Activated T-cell treated with anti-CD3 and anti-CD28 coated beads, Interleukin-2, amount 50 U/mL, for 24 hours (primary cell): Measurements from ENCODE around the gene SHANK3.

Experiments
- DNase-seq: peaks from one replicate; pipeline ENCODE4 v3.0.0-alpha.2; 2020
- H3K27ac Mint-ChIP-seq: 2 replicates; pipeline ENCODE4 v1.8.0; 2020; ENCODE audit warnings: mild to moderate bottlenecking, mixed read lengths
- H3K27me3 Mint-ChIP-seq: 2 replicates; pipeline ENCODE4 v1.8.0; 2020; ENCODE audit warnings: mixed read lengths
- H3K36me3 Mint-ChIP-seq: 2 replicates; pipeline ENCODE4 v1.8.0; 2020; ENCODE audit warnings: low read depth, mixed read lengths
- H3K4me1 Mint-ChIP-seq: 2 replicates; pipeline ENCODE4 v1.8.0; 2020; ENCODE audit warnings: low read depth, mixed read lengths
- H3K4me3 Mint-ChIP-seq: 2 replicates; pipeline ENCODE4 v1.8.0; 2020; ENCODE audit warnings: mild to moderate bottlenecking, moderate library complexity, mixed read lengths
- H3K9me3 Mint-ChIP-seq: 2 replicates; pipeline ENCODE4 v1.8.0; 2020; ENCODE audit warnings: mixed read lengths

The SHANK3 gene

GRCh38 chr22:50697667-50698506 lies 25.3 kb downstream of the SHANK3 start:
- peaks cover 11% of the 10 kb centered on the region for H3K4me1 Mint-ChIP-seq
- H3K36me3 Mint-ChIP-seq, result no peaks in the 10 kb centered on the region
- no peak for DNase-seq
- no peaks in the 10 kb centered on the region for H3K9me3 Mint-ChIP-seq
- no peaks in the 10 kb centered on the region for H3K27me3 Mint-ChIP-seq
- no peak overlapping the region for H3K4me3 Mint-ChIP-seq
- no peak overlapping the region for H3K27ac Mint-ChIP-seq

- DNase-seq, result no peak
- H3K4me1 Mint-ChIP-seq, result peaks cover 13% of the 10 kb centered on the region
- H3K27ac Mint-ChIP-seq, result no peak overlapping the region
Observed at GRCh38 chr22:50698546-50698945, 25.9 kb downstream of the SHANK3 start.

GRCh38 chr22:50699001-50699755 lies 26.6 kb downstream of the SHANK3 start:
- no peaks in the 10 kb centered on the region for H3K36me3 Mint-ChIP-seq
- no peak overlapping the region for H3K27ac Mint-ChIP-seq
- no peaks in the 10 kb centered on the region for H3K9me3 Mint-ChIP-seq
- DNase-seq, result no peak
- H3K4me3 Mint-ChIP-seq, result no peak overlapping the region
- no peaks in the 10 kb centered on the region for H3K27me3 Mint-ChIP-seq
- peaks cover 13% of the 10 kb centered on the region for H3K4me1 Mint-ChIP-seq

More at GRCh38 chr22:50698546-50698945, 25.9 kb downstream of the SHANK3 start:
- Mint-ChIP-seq H3K4me3 (no peak overlapping the region), H3K27me3 (no peaks in the 10 kb centered on the region), H3K36me3 (no peaks in the 10 kb centered on the region), H3K9me3 (no peaks in the 10 kb centered on the region)

GRCh38 chr22:50699756-50700386 lies 27.2 kb downstream of the SHANK3 start:
- Mint-ChIP-seq H3K36me3 (no peaks in the 10 kb centered on the region), H3K27ac (no peak overlapping the region), H3K4me3 (no peak overlapping the region), H3K27me3 (no peaks in the 10 kb centered on the region), H3K9me3 (no peaks in the 10 kb centered on the region), H3K4me1 (peaks cover 13% of the 10 kb centered on the region)
- no peak for DNase-seq

- Mint-ChIP-seq H3K27ac (no peak overlapping the region), H3K4me1 (peaks cover 13% of the 10 kb centered on the region), H3K4me3 (no peak overlapping the region), H3K36me3 (no peaks in the 10 kb centered on the region), H3K27me3 (no peaks in the 10 kb centered on the region), H3K9me3 (no peaks in the 10 kb centered on the region)
- DNase-seq, result no peak
Observed at GRCh38 chr22:50700387-50701075, 27.9 kb downstream of the SHANK3 start.

- peaks cover 13% of the 10 kb centered on the region for H3K4me1 Mint-ChIP-seq
- no peak for DNase-seq
- no peaks in the 10 kb centered on the region for H3K36me3 Mint-ChIP-seq
- no peaks in the 10 kb centered on the region for H3K9me3 Mint-ChIP-seq
- H3K27me3 Mint-ChIP-seq, result no peaks in the 10 kb centered on the region
- H3K27ac Mint-ChIP-seq, result no peak overlapping the region
- H3K4me3 Mint-ChIP-seq, result no peak overlapping the region
Observed at GRCh38 chr22:50701076-50701419, 28.4 kb downstream of the SHANK3 start.

GRCh38 chr22:50701428-50702154 lies 29.0 kb downstream of the SHANK3 start:
- Mint-ChIP-seq H3K4me1 (peaks cover 13% of the 10 kb centered on the region), H3K27me3 (no peaks in the 10 kb centered on the region), H3K9me3 (no peaks in the 10 kb centered on the region), H3K27ac (no peak overlapping the region), H3K4me3 (no peak overlapping the region), H3K36me3 (no peaks in the 10 kb centered on the region)
- DNase-seq, result no peak

- Mint-ChIP-seq H3K4me3 (no peak overlapping the region), H3K4me1 (peaks cover 13% of the 10 kb centered on the region), H3K9me3 (no peaks in the 10 kb centered on the region), H3K36me3 (no peaks in the 10 kb centered on the region), H3K27me3 (no peaks in the 10 kb centered on the region), H3K27ac (no peak overlapping the region)
- no peak for DNase-seq
Observed at GRCh38 chr22:50702261-50702671, 29.6 kb downstream of the SHANK3 start.

GRCh38 chr22:50702821-50703725 lies 30.4 kb downstream of the SHANK3 start:
- H3K36me3 Mint-ChIP-seq, result no peaks in the 10 kb centered on the region
- H3K27ac Mint-ChIP-seq, result no peak overlapping the region
- no peaks in the 10 kb centered on the region for H3K9me3 Mint-ChIP-seq
- peaks cover 13% of the 10 kb centered on the region for H3K4me1 Mint-ChIP-seq
- DNase-seq, result no peak
- H3K4me3 Mint-ChIP-seq, result no peak overlapping the region
- no peaks in the 10 kb centered on the region for H3K27me3 Mint-ChIP-seq

- H3K27me3 Mint-ChIP-seq, result no peaks in the 10 kb centered on the region
- H3K4me1 Mint-ChIP-seq, result peaks cover 13% of the 10 kb centered on the region
- H3K4me3 Mint-ChIP-seq, result no peak overlapping the region
- DNase-seq, result no peak
- H3K27ac Mint-ChIP-seq, result no peak overlapping the region
- H3K9me3 Mint-ChIP-seq, result no peaks in the 10 kb centered on the region
- H3K36me3 Mint-ChIP-seq, result no peaks in the 10 kb centered on the region
Observed at GRCh38 chr22:50703726-50704509, 31.3 kb downstream of the SHANK3 start.

GRCh38 chr22:50704510-50705218 lies 32.0 kb downstream of the SHANK3 start:
- Mint-ChIP-seq H3K9me3 (no peaks in the 10 kb centered on the region), H3K36me3 (no peaks in the 10 kb centered on the region), H3K4me3 (no peak overlapping the region), H3K27me3 (no peaks in the 10 kb centered on the region), H3K4me1 (peaks cover 13% of the 10 kb centered on the region), H3K27ac (no peak overlapping the region)
- no peak for DNase-seq

GRCh38 chr22:50705219-50705691 lies 32.6 kb downstream of the SHANK3 start:
- Mint-ChIP-seq H3K4me1 (peaks cover 13% of the 10 kb centered on the region), H3K27me3 (no peaks in the 10 kb centered on the region), H3K36me3 (no peaks in the 10 kb centered on the region), H3K27ac (no peak overlapping the region), H3K9me3 (no peaks in the 10 kb centered on the region), H3K4me3 (no peak overlapping the region)
- no peak for DNase-seq
